Kidney tubule cell (primary cell): ENCODE measurements around the gene DNAH3.
"Not testable (repeated sequence)": the region's sequence is repeated elsewhere in the genome, so short reads cannot be mapped to it uniquely, and the experiment has no call there.

Experiments used
- DNase-seq: peaks from one replicate; pipeline ENCODE4 v3.0.0-alpha.2; 2018; ENCODE audit warnings: low spot score

DNAH3 gene

GRCh38 chr16:21070564-21070963 lies 80.1 kb downstream of the DNAH3 start:
- no peak for DNase-seq

GRCh38 chr16:21069986-21070385 lies 80.7 kb downstream of the DNAH3 start:
- no peak for DNase-seq

- no peak for DNase-seq
Measured at GRCh38 chr16:21064203-21064602, 86.4 kb downstream of the DNAH3 start.

GRCh38 chr16:21063314-21063713 lies 87.3 kb downstream of the DNAH3 start:
- not testable (repeated sequence) for DNase-seq

GRCh38 chr16:21060027-21060510 lies 90.6 kb downstream of the DNAH3 start:
- DNase-seq: no peak

- DNase-seq: no peak
Measured at GRCh38 chr16:21057875-21058274, 92.8 kb downstream of the DNAH3 start.

GRCh38 chr16:21056396-21056795 lies 94.2 kb downstream of the DNAH3 start:
- DNase-seq: no peak

- DNase-seq: not testable (repeated sequence)
Measured at GRCh38 chr16:21055738-21056137, 94.9 kb downstream of the DNAH3 start.

GRCh38 chr16:21053590-21053989 lies 97.1 kb downstream of the DNAH3 start:
- DNase-seq: no peak

GRCh38 chr16:21048091-21048912 lies 102.3 kb downstream of the DNAH3 start:
- DNase-seq: not testable (repeated sequence)

GRCh38 chr16:21038197-21038596 lies 112.4 kb downstream of the DNAH3 start:
- no peak for DNase-seq

GRCh38 chr16:21037736-21038135 lies 112.9 kb downstream of the DNAH3 start:
- no peak for DNase-seq

- no peak for DNase-seq
Measured at GRCh38 chr16:21037168-21037567, 113.5 kb downstream of the DNAH3 start.

GRCh38 chr16:21036471-21036870 lies 114.2 kb downstream of the DNAH3 start:
- DNase-seq: no peak

- DNase-seq: no peak
Measured at GRCh38 chr16:21033704-21034103, 116.9 kb downstream of the DNAH3 start.

- no peak for DNase-seq
Measured at GRCh38 chr16:21033264-21033663, 117.4 kb downstream of the DNAH3 start.

- no peak for DNase-seq
Measured at GRCh38 chr16:21028728-21029127, 121.9 kb downstream of the DNAH3 start.

- DNase-seq: no peak
Measured at GRCh38 chr16:21026846-21027245, 123.8 kb downstream of the DNAH3 start.

- DNase-seq: no peak
Measured at GRCh38 chr16:21023509-21024202, 127.0 kb downstream of the DNAH3 start.

- no peak for DNase-seq
Measured at GRCh38 chr16:21021316-21021715, 129.3 kb downstream of the DNAH3 start.

- no peak for DNase-seq
Measured at GRCh38 chr16:21009815-21010214, 140.8 kb downstream of the DNAH3 start.

- no peak for DNase-seq
Measured at GRCh38 chr16:21005008-21005407, 145.6 kb downstream of the DNAH3 start.

- DNase-seq: no peak
Measured at GRCh38 chr16:21001262-21001661, 149.4 kb downstream of the DNAH3 start.
